Measurements from ENCODE around the gene PHF19.

GRCh38 chr9:120846251-120846889 is 30.6 kb downstream of the PHF19 start:
- TF ChIP-seq SP1 (IDR thresholded peaks at IDR 0.05) = no peak
- no peak for TF ChIP-seq NFRKB (IDR thresholded peaks at IDR 0.05)
- no peak for TF ChIP-seq SUZ12 (IDR thresholded peaks at IDR 0.05)
- TF ChIP-seq PKNOX1 (IDR thresholded peaks at IDR 0.05) = no peak

Data from HEK293T (cell line).